ENCODE results near the gene ZFP36L1. TPM values are rescaled to one million over a fixed set of nuclear protein-coding genes. Genes with fewer than 3 reads are reported as not detected.

Gene ZFP36L1
- total RNA-seq, 1 experiment from 2014 or later = 94.8 TPM

DNA sequence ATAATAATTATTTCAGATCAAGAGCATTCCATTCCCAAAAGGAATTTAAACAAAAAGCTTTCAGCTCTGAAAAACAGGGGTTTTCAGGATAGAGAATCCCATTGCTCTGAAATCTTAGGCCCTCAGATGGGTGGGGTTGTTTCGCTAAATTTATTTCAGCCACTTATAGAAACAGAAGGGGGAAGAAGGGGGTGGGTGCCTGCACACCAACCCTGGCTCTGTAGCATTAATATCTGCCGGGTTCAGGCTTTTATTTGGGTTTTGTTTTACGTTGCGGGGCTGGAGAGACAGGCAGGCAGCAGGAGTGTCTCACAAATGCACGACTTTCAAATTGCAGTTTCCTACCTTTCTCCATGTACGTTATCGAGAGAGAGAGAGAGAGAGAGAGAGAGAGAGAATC is 12.5 kb upstream of the ZFP36L1 start:
- intact Hi-C loops (cut with micrococcal nuclease; ENCODE audit: unreplicated experiment) = no loop called here

GRCh38 chr14:68801631-68802030 is 8.8 kb upstream of the ZFP36L1 start:
- no TSS peak for BruUV-seq (replicated peaks)
- no peaks in the 10 kb centered on the region; the same call in 1 of the 2 replicates for H3K9me3 ChIP-seq
- Mint-ChIP-seq H3K36me3 (ENCODE audit: insufficient read depth, unreplicated experiment) (peaks cover 9% of the 10 kb centered on the region), H3K9me3 (ENCODE audit: unreplicated experiment) (peaks cover 12% of the 10 kb centered on the region), H3K4me3 (ENCODE audit: unreplicated experiment) (no peak overlapping the region), H3K4me1 (ENCODE audit: low read depth, unreplicated experiment) (peaks cover 10% of the 10 kb centered on the region), H3K27me3 (ENCODE audit: insufficient read depth, unreplicated experiment) (no peaks in the 10 kb centered on the region), H3K27ac (ENCODE audit: unreplicated experiment) (no peak overlapping the region)
- ChIA-PET POLR2A (no interaction called here), CTCF (no interaction called here)
- TF ChIP-seq, protein P1, sequence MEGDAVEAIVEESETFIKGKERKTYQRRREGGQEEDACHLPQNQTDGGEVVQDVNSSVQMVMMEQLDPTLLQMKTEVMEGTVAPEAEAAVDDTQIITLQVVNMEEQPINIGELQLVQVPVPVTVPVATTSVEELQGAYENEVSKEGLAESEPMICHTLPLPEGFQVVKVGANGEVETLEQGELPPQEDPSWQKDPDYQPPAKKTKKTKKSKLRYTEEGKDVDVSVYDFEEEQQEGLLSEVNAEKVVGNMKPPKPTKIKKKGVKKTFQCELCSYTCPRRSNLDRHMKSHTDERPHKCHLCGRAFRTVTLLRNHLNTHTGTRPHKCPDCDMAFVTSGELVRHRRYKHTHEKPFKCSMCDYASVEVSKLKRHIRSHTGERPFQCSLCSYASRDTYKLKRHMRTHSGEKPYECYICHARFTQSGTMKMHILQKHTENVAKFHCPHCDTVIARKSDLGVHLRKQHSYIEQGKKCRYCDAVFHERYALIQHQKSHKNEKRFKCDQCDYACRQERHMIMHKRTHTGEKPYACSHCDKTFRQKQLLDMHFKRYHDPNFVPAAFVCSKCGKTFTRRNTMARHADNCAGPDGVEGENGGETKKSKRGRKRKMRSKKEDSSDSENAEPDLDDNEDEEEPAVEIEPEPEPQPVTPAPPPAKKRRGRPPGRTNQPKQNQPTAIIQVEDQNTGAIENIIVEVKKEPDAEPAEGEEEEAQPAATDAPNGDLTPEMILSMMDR (IDR thresholded peaks at IDR 0.05; ENCODE audit: insufficient read depth in 1 of 2, low read depth in 1 of 2, low read length in 1 of 2, severe bottlenecking in 1 of 2, unreplicated experiment in 1 of 2) = no peak
- H3K36me3 ChIP-seq (ENCODE audit: control insufficient read depth, insufficient read depth, low read length) = no peaks in the 10 kb centered on the region
- intact Hi-C loops (cut with micrococcal nuclease; ENCODE audit: unreplicated experiment) = no loop called here
- no peaks in the 10 kb centered on the region for H3K27me3 ChIP-seq (replicated peaks; ENCODE audit: control insufficient read depth, insufficient read depth, low read length)
- H3K4me1 ChIP-seq = peaks cover 5% of the 10 kb centered on the region
- no peak overlapping the region for H3K4me3 ChIP-seq (ENCODE audit: low read depth, low read length)
- DNase-seq = no peak

More for the DNA sequence above, 12.5 kb upstream of the ZFP36L1 start:
- Histone ChIP-seq H3K4me1 (0 out of 2 replicates have a peak, but pooled peaks cover 4% of the 10 kb centered on the region), H3K36me3 (ENCODE audit: control insufficient read depth, insufficient read depth, low read length) (no peaks in the 10 kb centered on the region), H3K27me3 (replicated peaks; ENCODE audit: control insufficient read depth, insufficient read depth, low read length) (no peaks in the 10 kb centered on the region), H3K9me3 (no peaks in the 10 kb centered on the region; the same call in 1 of the 2 replicates), H3K4me3 (ENCODE audit: low read depth, low read length) (no peak overlapping the region)
- Mint-ChIP-seq H3K9me3 (ENCODE audit: unreplicated experiment) (peaks cover 12% of the 10 kb centered on the region), H3K4me1 (ENCODE audit: low read depth, unreplicated experiment) (peaks cover 7% of the 10 kb centered on the region), H3K27me3 (ENCODE audit: insufficient read depth, unreplicated experiment) (no peaks in the 10 kb centered on the region), H3K27ac (ENCODE audit: unreplicated experiment) (no peak overlapping the region), H3K4me3 (ENCODE audit: unreplicated experiment) (no peak overlapping the region), H3K36me3 (ENCODE audit: insufficient read depth, unreplicated experiment) (peaks cover 5% of the 10 kb centered on the region)
- TF ChIP-seq, protein P1 (IDR thresholded peaks at IDR 0.05; ENCODE audit: insufficient read depth in 1 of 2, low read depth in 1 of 2, low read length in 1 of 2, severe bottlenecking in 1 of 2, unreplicated experiment in 1 of 2) = no peak
- DNase-seq = no peak
- ChIA-PET POLR2A (no interaction called here), CTCF (no interaction called here)
- BruUV-seq (replicated peaks) = no TSS peak

DNA sequence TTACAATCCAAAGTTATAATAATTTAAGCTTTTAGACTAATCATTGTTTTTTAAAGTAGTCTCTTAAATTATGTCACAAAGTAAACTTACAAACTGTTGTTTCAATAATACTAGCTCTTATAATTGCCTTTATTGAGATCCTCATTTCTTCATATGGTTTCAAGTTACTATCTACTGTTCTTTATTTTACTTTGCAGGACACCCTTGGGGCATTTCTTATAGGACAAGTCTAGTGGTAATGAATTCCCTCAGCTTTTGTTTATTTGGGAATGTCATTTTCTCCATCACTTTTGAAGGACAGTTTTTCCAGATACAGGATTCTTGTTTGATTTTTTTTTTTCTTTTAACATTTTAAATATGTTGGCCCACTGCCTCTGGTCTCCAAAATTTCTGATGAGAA is 8.1 kb upstream of the ZFP36L1 start:
- no peaks in the 10 kb centered on the region for H3K27me3 ChIP-seq (replicated peaks; ENCODE audit: control insufficient read depth, insufficient read depth, low read length)
- Mint-ChIP-seq H3K4me3 (ENCODE audit: unreplicated experiment) (no peak overlapping the region), H3K36me3 (ENCODE audit: insufficient read depth, unreplicated experiment) (peaks cover 16% of the 10 kb centered on the region), H3K9me3 (ENCODE audit: unreplicated experiment) (peaks cover 12% of the 10 kb centered on the region), H3K27me3 (ENCODE audit: insufficient read depth, unreplicated experiment) (no peaks in the 10 kb centered on the region), H3K27ac (ENCODE audit: unreplicated experiment) (no peak overlapping the region), H3K4me1 (ENCODE audit: low read depth, unreplicated experiment) (peaks cover 10% of the 10 kb centered on the region)
- BruUV-seq (replicated peaks) = no TSS peak
- H3K4me1 ChIP-seq = peaks cover 10% of the 10 kb centered on the region
- no peak overlapping the region for H3K4me3 ChIP-seq (ENCODE audit: low read depth, low read length)
- intact Hi-C loops (cut with micrococcal nuclease; ENCODE audit: unreplicated experiment) = no loop called here
- no peaks in the 10 kb centered on the region; the same call in 1 of the 2 replicates for H3K9me3 ChIP-seq
- CTCF ChIA-PET = no interaction called here
- no peaks in the 10 kb centered on the region for H3K36me3 ChIP-seq (ENCODE audit: control insufficient read depth, insufficient read depth, low read length)
- POLR2A ChIA-PET = no interaction called here
- DNase-seq = no peak
- TF ChIP-seq, protein P1 (IDR thresholded peaks at IDR 0.05; ENCODE audit: insufficient read depth in 1 of 2, low read depth in 1 of 2, low read length in 1 of 2, severe bottlenecking in 1 of 2, unreplicated experiment in 1 of 2) = no peak

Data from Caco-2 (cell line).